ENCODE results near the gene PRRT4.

The PRRT4 gene

DNA sequence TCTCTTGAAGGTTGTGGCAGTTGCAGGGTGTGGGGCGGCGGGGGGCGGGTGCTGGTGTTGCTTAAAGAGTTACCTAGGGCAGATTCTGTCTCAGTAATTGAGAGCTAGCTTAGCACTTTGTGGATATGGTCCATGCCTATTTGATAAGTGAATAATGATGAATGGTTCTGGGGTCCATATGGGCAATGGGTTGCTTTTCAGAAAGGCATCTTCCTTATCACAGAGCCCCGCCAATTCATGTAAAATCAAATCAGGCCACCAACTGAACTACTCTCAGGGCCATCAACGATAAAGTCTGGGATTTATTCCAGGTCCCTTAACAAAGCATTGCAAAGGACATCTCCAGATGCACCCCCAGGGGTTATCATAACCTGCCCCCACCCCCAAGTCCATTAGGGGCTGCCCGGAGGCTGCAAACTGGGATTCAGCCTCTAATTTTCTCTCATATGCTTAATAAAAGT lies 1.8 kb upstream of the PRRT4 start:
- Histone ChIP-seq H3K9ac (ENCODE audit: low read length) (no peak overlapping the region), H3K27me3 (ENCODE audit: control insufficient read depth, insufficient read depth, low read length) (peaks cover 48% of the 10 kb centered on the region), H3K4me1 (ENCODE audit: control insufficient read depth, insufficient read depth, low read length) (peaks cover 21% of the 10 kb centered on the region), H3K4me3 (ENCODE audit: low read length) (no peak overlapping the region), H3K9me3 (ENCODE audit: control insufficient read depth, low read length) (no peaks in the 10 kb centered on the region), H3K36me3 (ENCODE audit: control insufficient read depth, insufficient read depth, low read length) (no peaks in the 10 kb centered on the region)

DNA sequence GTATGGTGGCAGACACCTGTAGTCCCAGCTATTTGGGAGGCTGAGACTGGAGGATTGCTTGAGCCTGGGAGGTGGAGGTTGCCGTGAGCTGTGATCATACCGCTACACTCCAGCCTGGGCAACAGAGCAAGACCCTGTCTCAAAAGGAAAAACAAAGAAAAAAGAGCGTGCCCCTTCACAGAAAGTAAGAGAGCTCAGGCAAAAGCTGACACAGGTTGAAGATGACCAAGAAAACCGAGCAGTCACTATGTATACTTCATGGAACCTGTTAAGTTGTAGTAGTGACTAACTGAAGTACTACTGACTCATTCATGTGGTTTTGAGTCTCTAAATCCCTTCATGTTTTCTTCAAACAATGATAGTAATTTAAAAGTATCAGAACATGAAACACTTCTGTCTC lies 1.2 kb upstream of the PRRT4 start:
- peaks cover 54% of the 10 kb centered on the region for H3K27me3 ChIP-seq (ENCODE audit: control insufficient read depth, insufficient read depth, low read length)
- no peak overlapping the region for H3K4me3 ChIP-seq (ENCODE audit: low read length)
- H3K4me1 ChIP-seq (ENCODE audit: control insufficient read depth, insufficient read depth, low read length): peaks cover 21% of the 10 kb centered on the region
- no peaks in the 10 kb centered on the region for H3K36me3 ChIP-seq (ENCODE audit: control insufficient read depth, insufficient read depth, low read length)
- no peak overlapping the region for H3K9ac ChIP-seq (ENCODE audit: low read length)
- H3K9me3 ChIP-seq (ENCODE audit: control insufficient read depth, low read length): no peaks in the 10 kb centered on the region

GRCh38 chr7:128360359-128360678 lies 1.2 kb downstream of the PRRT4 start:
- Histone ChIP-seq H3K36me3 (ENCODE audit: control insufficient read depth, insufficient read depth, low read length) (no peaks in the 10 kb centered on the region), H3K4me1 (ENCODE audit: control insufficient read depth, insufficient read depth, low read length) (peaks cover 13% of the 10 kb centered on the region), H3K9me3 (ENCODE audit: control insufficient read depth, low read length) (no peaks in the 10 kb centered on the region), H3K27me3 (ENCODE audit: control insufficient read depth, insufficient read depth, low read length) (peaks cover 61% of the 10 kb centered on the region), H3K9ac (ENCODE audit: low read length) (no peak overlapping the region), H3K4me3 (ENCODE audit: low read length) (no peak overlapping the region)

DNA sequence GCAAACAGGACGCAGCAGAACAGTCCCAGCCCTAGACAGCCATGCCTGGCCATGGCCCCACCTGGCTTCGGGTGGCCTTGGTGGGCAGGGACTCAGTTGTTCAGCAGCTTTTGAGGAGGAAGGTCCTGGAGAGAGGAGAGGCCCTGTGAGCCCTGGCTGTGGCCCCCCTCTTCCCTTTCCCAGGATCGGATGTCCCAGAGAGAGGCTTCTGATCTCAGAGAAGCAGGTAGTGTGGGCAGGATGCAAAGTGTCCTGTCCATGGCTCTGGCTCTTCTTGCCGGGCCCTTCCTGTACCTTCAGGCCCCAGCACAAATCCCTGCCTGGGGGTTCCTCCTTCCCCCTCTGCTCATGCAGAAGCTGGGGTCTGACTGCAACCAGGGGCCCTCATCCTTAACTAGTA lies 1.6 kb downstream of the PRRT4 start:
- Histone ChIP-seq H3K4me3 (ENCODE audit: low read length) (no peak overlapping the region), H3K9ac (ENCODE audit: low read length) (no peak overlapping the region), H3K4me1 (ENCODE audit: control insufficient read depth, insufficient read depth, low read length) (peaks cover 13% of the 10 kb centered on the region), H3K9me3 (ENCODE audit: control insufficient read depth, low read length) (no peaks in the 10 kb centered on the region), H3K36me3 (ENCODE audit: control insufficient read depth, insufficient read depth, low read length) (no peaks in the 10 kb centered on the region), H3K27me3 (ENCODE audit: control insufficient read depth, insufficient read depth, low read length) (peaks cover 61% of the 10 kb centered on the region)

- Histone ChIP-seq H3K4me1 (ENCODE audit: control insufficient read depth, insufficient read depth, low read length) (peaks cover 13% of the 10 kb centered on the region), H3K36me3 (ENCODE audit: control insufficient read depth, insufficient read depth, low read length) (no peaks in the 10 kb centered on the region), H3K27me3 (ENCODE audit: control insufficient read depth, insufficient read depth, low read length) (peaks cover 56% of the 10 kb centered on the region), H3K4me3 (ENCODE audit: low read length) (no peak overlapping the region), H3K9ac (ENCODE audit: low read length) (no peak overlapping the region), H3K9me3 (ENCODE audit: control insufficient read depth, low read length) (no peaks in the 10 kb centered on the region)
These were observed 2.2 kb downstream of the PRRT4 start for GRCh38 chr7:128359336-128359735.

DNA sequence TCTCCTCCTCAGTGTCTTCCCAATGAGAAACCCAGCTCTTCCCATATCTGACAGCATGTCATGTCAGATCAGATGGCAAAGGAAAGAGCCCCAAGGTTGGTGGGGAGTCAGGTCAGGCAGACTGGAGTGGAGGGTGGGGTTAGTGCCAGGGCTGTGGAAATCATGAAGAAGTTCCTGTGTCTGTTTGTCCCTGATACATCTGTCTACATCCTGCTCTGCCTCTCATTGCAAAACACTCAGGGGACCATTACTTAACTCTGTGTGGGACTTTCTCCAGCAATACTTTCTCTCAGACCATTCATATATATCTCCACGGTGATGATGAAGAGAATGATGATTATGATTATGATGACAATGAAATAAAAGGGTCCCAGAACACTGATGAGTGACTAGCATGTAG lies 3.3 kb downstream of the PRRT4 start:
- no peaks in the 10 kb centered on the region for H3K9me3 ChIP-seq (ENCODE audit: control insufficient read depth, low read length)
- H3K9ac ChIP-seq (ENCODE audit: low read length): no peak overlapping the region
- no peaks in the 10 kb centered on the region for H3K36me3 ChIP-seq (ENCODE audit: control insufficient read depth, insufficient read depth, low read length)
- H3K4me1 ChIP-seq (ENCODE audit: control insufficient read depth, insufficient read depth, low read length): peaks cover 13% of the 10 kb centered on the region
- peaks cover 54% of the 10 kb centered on the region for H3K27me3 ChIP-seq (ENCODE audit: control insufficient read depth, insufficient read depth, low read length)
- no peak overlapping the region for H3K4me3 ChIP-seq (ENCODE audit: low read length)

DNA sequence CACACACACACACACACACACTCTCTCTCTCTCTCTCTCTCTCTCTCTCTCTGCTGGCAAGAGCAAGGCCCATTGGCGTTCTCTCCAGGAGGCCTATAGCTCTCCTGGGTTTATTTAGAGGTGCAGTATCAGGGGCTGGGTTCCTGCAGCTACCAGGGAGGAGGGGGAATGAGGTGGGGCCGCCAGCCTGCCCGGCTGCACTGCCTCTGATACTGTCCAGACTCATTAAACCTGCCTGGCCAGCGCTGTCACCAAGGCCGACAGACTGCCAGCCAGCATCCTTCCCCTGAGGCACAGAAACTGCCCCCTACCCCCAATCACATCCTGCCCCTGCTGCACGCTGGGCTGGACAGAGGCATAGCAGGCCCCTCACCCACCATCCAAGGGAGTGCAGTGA lies 4.3 kb downstream of the PRRT4 start:
- peaks cover 57% of the 10 kb centered on the region for H3K27me3 ChIP-seq (ENCODE audit: control insufficient read depth, insufficient read depth, low read length)
- H3K9me3 ChIP-seq (ENCODE audit: control insufficient read depth, low read length): no peaks in the 10 kb centered on the region
- H3K36me3 ChIP-seq (ENCODE audit: control insufficient read depth, insufficient read depth, low read length): no peaks in the 10 kb centered on the region
- peaks cover 13% of the 10 kb centered on the region for H3K4me1 ChIP-seq (ENCODE audit: control insufficient read depth, insufficient read depth, low read length)
- H3K9ac ChIP-seq (ENCODE audit: low read length): no peak overlapping the region
- no peak overlapping the region for H3K4me3 ChIP-seq (ENCODE audit: low read length)

DNA sequence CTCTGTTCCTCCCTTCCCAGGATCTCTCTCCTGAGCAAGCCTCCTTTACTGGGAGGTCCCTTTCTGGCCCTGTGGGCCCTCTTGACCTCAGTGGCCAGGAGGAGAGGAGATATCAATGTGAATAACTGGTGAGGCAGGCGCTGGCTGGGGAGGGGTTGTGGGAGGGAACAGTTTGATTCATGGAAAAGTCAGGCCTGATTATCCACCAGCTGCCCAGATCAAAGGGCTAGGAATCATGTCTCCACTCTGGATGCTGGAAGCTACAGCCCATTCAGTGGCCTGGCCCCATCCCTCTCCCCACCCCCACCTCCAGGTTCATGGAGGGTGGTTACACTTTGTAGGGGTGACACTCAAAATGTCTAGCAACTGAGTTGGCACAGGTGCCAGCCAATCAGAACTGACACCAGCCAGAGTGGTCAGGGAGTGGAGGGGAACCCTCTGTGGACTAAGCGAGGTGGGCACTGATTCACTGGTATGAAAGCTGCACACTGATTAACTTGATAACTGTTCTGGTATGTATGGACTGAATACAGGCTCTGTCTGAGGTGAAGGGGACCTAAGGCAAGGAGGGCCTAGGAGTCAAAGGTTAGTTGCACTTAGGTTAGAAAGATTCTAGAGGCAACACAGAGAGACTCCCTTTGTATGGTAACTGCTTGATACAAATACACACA lies 4.8 kb downstream of the PRRT4 start:
- Histone ChIP-seq H3K9me3 (ENCODE audit: control insufficient read depth, low read length) (no peaks in the 10 kb centered on the region), H3K36me3 (ENCODE audit: control insufficient read depth, insufficient read depth, low read length) (no peaks in the 10 kb centered on the region), H3K4me1 (ENCODE audit: control insufficient read depth, insufficient read depth, low read length) (peaks cover 8% of the 10 kb centered on the region), H3K9ac (ENCODE audit: low read length) (no peak overlapping the region), H3K4me3 (ENCODE audit: low read length) (no peak overlapping the region), H3K27me3 (ENCODE audit: control insufficient read depth, insufficient read depth, low read length) (peaks cover 54% of the 10 kb centered on the region)

- H3K4me1 ChIP-seq (ENCODE audit: control insufficient read depth, insufficient read depth, low read length): peaks cover 5% of the 10 kb centered on the region
- H3K27me3 ChIP-seq (ENCODE audit: control insufficient read depth, insufficient read depth, low read length): peaks cover 56% of the 10 kb centered on the region
- no peak overlapping the region for H3K9ac ChIP-seq (ENCODE audit: low read length)
- H3K36me3 ChIP-seq (ENCODE audit: control insufficient read depth, insufficient read depth, low read length): no peaks in the 10 kb centered on the region
- H3K9me3 ChIP-seq (ENCODE audit: control insufficient read depth, low read length): no peaks in the 10 kb centered on the region
- no peak overlapping the region for H3K4me3 ChIP-seq (ENCODE audit: low read length)
These were observed 7.9 kb downstream of the PRRT4 start for GRCh38 chr7:128353610-128354009.

DNA sequence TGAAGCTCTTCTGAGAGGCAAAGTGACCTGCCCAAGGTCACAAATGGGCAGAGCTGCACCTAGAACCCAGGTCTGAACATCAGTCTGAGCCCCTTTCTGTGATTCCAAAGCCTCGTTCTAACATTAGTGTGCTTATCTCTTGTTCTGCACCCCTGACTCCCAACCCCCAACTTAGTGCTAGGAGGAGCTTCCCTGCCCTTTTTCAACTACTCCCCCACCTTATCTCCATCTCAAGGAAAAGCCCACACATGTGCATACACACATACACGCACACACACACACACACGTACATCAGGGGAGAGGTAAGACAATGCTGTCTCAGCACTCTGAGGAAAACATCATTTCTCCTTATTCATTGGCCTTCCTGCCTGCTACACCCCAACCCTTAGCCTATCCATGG lies 8.3 kb downstream of the PRRT4 start:
- Histone ChIP-seq H3K36me3 (ENCODE audit: control insufficient read depth, insufficient read depth, low read length) (no peaks in the 10 kb centered on the region), H3K4me3 (ENCODE audit: low read length) (no peak overlapping the region), H3K27me3 (ENCODE audit: control insufficient read depth, insufficient read depth, low read length) (peaks cover 57% of the 10 kb centered on the region), H3K9me3 (ENCODE audit: control insufficient read depth, low read length) (no peaks in the 10 kb centered on the region), H3K4me1 (ENCODE audit: control insufficient read depth, insufficient read depth, low read length) (peaks cover 5% of the 10 kb centered on the region), H3K9ac (ENCODE audit: low read length) (no peak overlapping the region)

GRCh38 chr7:128352636-128353035 lies 8.9 kb downstream of the PRRT4 start:
- Histone ChIP-seq H3K4me3 (ENCODE audit: low read length) (no peak overlapping the region), H3K27me3 (ENCODE audit: control insufficient read depth, insufficient read depth, low read length) (peaks cover 55% of the 10 kb centered on the region)

DNA sequence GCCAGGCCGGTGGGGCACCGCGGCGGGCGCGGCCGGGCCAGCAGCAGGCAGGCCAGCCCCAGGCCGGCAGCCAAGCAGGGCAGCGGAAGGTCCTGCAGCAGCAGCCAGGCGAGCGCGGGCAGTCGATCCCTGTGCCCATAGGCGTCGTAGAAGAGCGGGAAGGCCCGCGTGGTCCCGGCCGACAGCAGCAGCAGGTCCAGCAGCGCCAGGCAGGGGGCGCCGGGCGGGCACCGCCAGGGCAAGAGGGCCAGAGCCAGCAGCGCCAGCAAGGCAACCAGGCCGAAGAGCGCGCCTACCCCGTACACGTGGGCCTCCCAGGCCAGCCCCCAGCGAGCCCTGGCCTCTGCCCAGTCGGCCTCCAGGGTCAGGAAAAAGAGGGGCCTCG lies 9.3 kb downstream of the PRRT4 start:
- no peaks in the 10 kb centered on the region for H3K9me3 ChIP-seq (ENCODE audit: control insufficient read depth, low read length)
- peaks cover 53% of the 10 kb centered on the region for H3K27me3 ChIP-seq (ENCODE audit: control insufficient read depth, insufficient read depth, low read length)
- no peaks in the 10 kb centered on the region for H3K36me3 ChIP-seq (ENCODE audit: control insufficient read depth, insufficient read depth, low read length)
- H3K9ac ChIP-seq (ENCODE audit: low read length): no peak overlapping the region
- peaks cover 5% of the 10 kb centered on the region for H3K4me1 ChIP-seq (ENCODE audit: control insufficient read depth, insufficient read depth, low read length)
- H3K4me3 ChIP-seq (ENCODE audit: low read length): no peak overlapping the region

More at GRCh38 chr7:128352636-128353035, 8.9 kb downstream of the PRRT4 start:
- H3K9me3 ChIP-seq (ENCODE audit: control insufficient read depth, low read length): no peaks in the 10 kb centered on the region
- H3K4me1 ChIP-seq (ENCODE audit: control insufficient read depth, insufficient read depth, low read length): peaks cover 5% of the 10 kb centered on the region
- no peak overlapping the region for H3K9ac ChIP-seq (ENCODE audit: low read length)
- no peaks in the 10 kb centered on the region for H3K36me3 ChIP-seq (ENCODE audit: control insufficient read depth, insufficient read depth, low read length)

Measured in mucosa of stomach (tissue), 1 donor.